ENCODE measurements around the gene TLE3.

DNA sequence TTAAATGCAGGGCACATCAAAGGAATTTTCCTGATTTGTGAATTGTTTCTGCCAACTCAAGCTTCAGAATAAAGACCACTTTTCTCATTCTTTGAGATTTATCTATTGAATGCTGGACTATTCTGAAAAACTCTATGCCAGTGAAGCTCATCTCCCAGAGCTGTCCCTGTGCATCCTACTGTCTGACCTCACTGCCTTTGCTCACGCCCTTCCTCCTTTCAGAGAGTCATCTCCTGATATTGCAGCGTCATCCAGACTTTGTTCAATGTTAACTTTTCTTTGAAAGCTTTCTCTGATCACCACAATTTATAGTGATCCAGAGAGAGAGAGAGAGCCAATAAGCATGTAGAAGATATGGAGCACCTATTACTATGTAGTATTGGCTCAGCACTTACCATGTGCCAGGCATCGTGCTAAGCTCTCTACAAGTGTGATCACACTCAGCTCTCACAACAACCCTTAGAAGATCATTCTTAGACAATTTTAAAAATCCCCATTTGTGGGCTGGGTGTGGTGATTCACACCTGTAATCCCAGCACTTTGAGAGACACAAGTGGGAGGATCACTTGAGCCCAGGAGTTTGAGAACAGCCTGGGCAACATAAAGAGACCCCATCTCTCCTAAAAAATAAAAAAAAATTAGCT, 30.2 kb upstream of the TLE3 start:
- TF ChIP-seq POLR2A (IDR thresholded peaks at IDR 0.05; ENCODE audit: low read depth, low read length) = no peak
- no peak for TF ChIP-seq RCOR1 (IDR thresholded peaks at IDR 0.05; ENCODE audit: insufficient replicate concordance, low read length)
- TF ChIP-seq MXI1 (IDR thresholded peaks at IDR 0.05; ENCODE audit: borderline replicate concordance, low read depth, low read length) = no peak
- no peak for TF ChIP-seq CTCF (conservative IDR thresholded peaks at IDR 0.05; ENCODE audit: low read depth, low read length)
- TF ChIP-seq, protein P1, sequence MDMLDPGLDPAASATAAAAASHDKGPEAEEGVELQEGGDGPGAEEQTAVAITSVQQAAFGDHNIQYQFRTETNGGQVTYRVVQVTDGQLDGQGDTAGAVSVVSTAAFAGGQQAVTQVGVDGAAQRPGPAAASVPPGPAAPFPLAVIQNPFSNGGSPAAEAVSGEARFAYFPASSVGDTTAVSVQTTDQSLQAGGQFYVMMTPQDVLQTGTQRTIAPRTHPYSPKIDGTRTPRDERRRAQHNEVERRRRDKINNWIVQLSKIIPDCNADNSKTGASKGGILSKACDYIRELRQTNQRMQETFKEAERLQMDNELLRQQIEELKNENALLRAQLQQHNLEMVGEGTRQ (IDR thresholded peaks at IDR 0.05; ENCODE audit: low read depth, low read length) = no peak
- TF ChIP-seq CEBPB (IDR thresholded peaks at IDR 0.05; ENCODE audit: low read depth, low read length) = no peak
- no peak for TF ChIP-seq CHD1 (IDR thresholded peaks at IDR 0.05; ENCODE audit: low read depth, low read length)
- no peak for TF ChIP-seq RAD21 (IDR thresholded peaks at IDR 0.05; ENCODE audit: low read length)
- TF ChIP-seq RFX5 (IDR thresholded peaks at IDR 0.05; ENCODE audit: low read depth, low read length) = no peak
